Activated CD8-positive, alpha-beta memory T cell treated with anti-CD3 and anti-CD28 coated beads, Interleukin-2, amount 50 U/mL, for 24 hours (primary cell): ENCODE results near the gene FYTTD1.
"Not testable (repeated sequence)": the region's sequence is repeated elsewhere in the genome, so short reads cannot be mapped to it uniquely, and the experiment has no call there.

Experiments
- DNase-seq: peaks from one replicate; pipeline ENCODE4 v3.0.0-alpha.2; 2020; ENCODE audit errors: extremely low read depth

FYTTD1 gene

GRCh38 chr3:197749601-197750395 lies at the start of gene FYTTD1:
FYTTD1 (plus strand) TSS chr3:197749883; CDS start chr3:197749972, 89 bp downstream.
- no peak for DNase-seq

- no peak for DNase-seq
Observed at GRCh38 chr3:197700095-197700494, 49.6 kb upstream of the FYTTD1 start.

- DNase-seq = no peak
Observed at GRCh38 chr3:197701841-197702240, 47.8 kb upstream of the FYTTD1 start.

- DNase-seq = no peak
Observed at GRCh38 chr3:197706658-197707057, 43.0 kb upstream of the FYTTD1 start.

- no peak for DNase-seq
Observed at GRCh38 chr3:197709135-197709534, 40.5 kb upstream of the FYTTD1 start.

GRCh38 chr3:197710965-197711364 lies 38.7 kb upstream of the FYTTD1 start:
- not testable (repeated sequence) for DNase-seq

- peak; percentile 71 for DNase-seq
Observed at GRCh38 chr3:197711973-197712707, 37.5 kb upstream of the FYTTD1 start.

GRCh38 chr3:197713477-197713822 lies 36.2 kb upstream of the FYTTD1 start:
- no peak for DNase-seq

- DNase-seq = no peak
Observed at GRCh38 chr3:197714251-197714650, 35.4 kb upstream of the FYTTD1 start.

GRCh38 chr3:197718891-197719290 lies 30.8 kb upstream of the FYTTD1 start:
- no peak for DNase-seq

- no peak for DNase-seq
Observed at GRCh38 chr3:197720694-197721093, 29.0 kb upstream of the FYTTD1 start.

GRCh38 chr3:197722734-197723133 lies 26.9 kb upstream of the FYTTD1 start:
- DNase-seq = no peak

GRCh38 chr3:197727878-197728277 lies 21.8 kb upstream of the FYTTD1 start:
- DNase-seq = not testable (repeated sequence)

GRCh38 chr3:197728487-197728886 lies 21.2 kb upstream of the FYTTD1 start:
- DNase-seq = no peak

- DNase-seq = no peak
Observed at GRCh38 chr3:197730200-197730599, 19.5 kb upstream of the FYTTD1 start.

- not testable (repeated sequence) for DNase-seq
Observed at GRCh38 chr3:197730770-197731169, 18.9 kb upstream of the FYTTD1 start.

GRCh38 chr3:197731483-197731882 lies 18.2 kb upstream of the FYTTD1 start:
- not testable (repeated sequence) for DNase-seq

- no peak for DNase-seq
Observed at GRCh38 chr3:197733042-197733441, 16.6 kb upstream of the FYTTD1 start.

GRCh38 chr3:197734667-197735318 lies 14.9 kb upstream of the FYTTD1 start:
- DNase-seq = no peak

GRCh38 chr3:197736010-197736490 lies 13.6 kb upstream of the FYTTD1 start:
- DNase-seq = no peak

- DNase-seq = peak; percentile 80
Observed at GRCh38 chr3:197736491-197737318, 13.0 kb upstream of the FYTTD1 start, which contains the start of gene RUBCN. RUBCN (minus strand) TSS chr3:197736904; CDS start chr3:197736719, 185 bp downstream.

- DNase-seq = no peak
Observed at GRCh38 chr3:197737319-197737649, 12.4 kb upstream of the FYTTD1 start.
